Measurements from ENCODE around the gene MRPL4. TPM values are rescaled to one million over a fixed set of nuclear protein-coding genes. Genes with fewer than 3 reads are reported as not detected.

The MRPL4 gene
- total RNA-seq, 6 experiments from 2014 or later = 33.7 to 109 (median 38.2) TPM

- Histone ChIP-seq H3K36me3 (peaks cover 0 to 33% (median 16%) of the 10 kb centered on the region in 4 donors), H3K4me1 (peaks cover 0 to 4% (median 0%) of the 10 kb centered on the region in 4 donors), H3K27ac (no peak overlapping the region), H3K27me3 (no peaks in the 10 kb centered on the region), H3K4me3 (no peak overlapping the region), H3K9me3 (no peaks in the 10 kb centered on the region)
- WGBS (ENCODE audit: insufficient coverage, low coverage, low lambda C conversion rate, missing lambda C conversion rate) = 90% methylated on average over 2 of the region's 2 CpGs
- no peak for ATAC-seq
- no peak for DNase-seq
- intact Hi-C loops (cut with DNase I) = loop anchor here (5.0 to 10.0 kb wide), 2 partner anchors 71 to 137 kb away; no protein-coding TSS in a partner anchor
- TF ChIP-seq POLR2A (IDR thresholded peaks at IDR 0.05) (no peak), CTCF (IDR thresholded peaks at IDR 0.05) (no peak)
These were observed 3.3 kb downstream of the MRPL4 start for GRCh38 chr19:10255358-10255757.

GRCh38 chr19:10256551-10256950 is 4.5 kb downstream of the MRPL4 start:
- no peaks in the 10 kb centered on the region for H3K9me3 ChIP-seq
- H3K36me3 ChIP-seq = peaks cover 0 to 33% (median 16%) of the 10 kb centered on the region in 4 donors
- H3K4me1 ChIP-seq = peaks cover 0 to 11% (median 2%) of the 10 kb centered on the region in 4 donors
- WGBS (ENCODE audit: insufficient coverage, low coverage, low lambda C conversion rate, missing lambda C conversion rate) = 85% methylated on average over 14 of the region's 18 CpGs
- TF ChIP-seq CTCF (IDR thresholded peaks at IDR 0.05) (no peak), POLR2A (IDR thresholded peaks at IDR 0.05) (no peak)
- H3K27ac ChIP-seq = no peak overlapping the region
- intact Hi-C loops (cut with DNase I) = loop anchor here (5.0 to 10.0 kb wide), 2 partner anchors 72 to 136 kb away; no protein-coding TSS in a partner anchor
- no peaks in the 10 kb centered on the region for H3K27me3 ChIP-seq
- H3K4me3 ChIP-seq = no peak overlapping the region
- DNase-seq (no peak), ATAC-seq (no peak)

GRCh38 chr19:10256970-10257615 is 5.1 kb downstream of the MRPL4 start:
- Histone ChIP-seq H3K27me3 (no peaks in the 10 kb centered on the region), H3K36me3 (peaks cover 0 to 33% (median 16%) of the 10 kb centered on the region in 4 donors), H3K27ac (no peak overlapping the region), H3K4me1 (peaks cover 0 to 13% (median 2%) of the 10 kb centered on the region in 4 donors), H3K9me3 (no peaks in the 10 kb centered on the region), H3K4me3 (no peak overlapping the region)
- 28% methylated on average over 6 of the region's 9 CpGs for WGBS (ENCODE audit: insufficient coverage, low coverage, low lambda C conversion rate, missing lambda C conversion rate)
- TF ChIP-seq POLR2A (IDR thresholded peaks at IDR 0.05) (no peak), CTCF (IDR thresholded peaks at IDR 0.05) (no peak)
- ATAC-seq = no peak
- intact Hi-C loops (cut with DNase I) = loop anchor here (5.0 to 10.0 kb wide), 2 partner anchors 72 to 135 kb away; no protein-coding TSS in a partner anchor
- DNase-seq = no peak

- Histone ChIP-seq H3K9me3 (no peaks in the 10 kb centered on the region), H3K4me3 (no peak overlapping the region), H3K4me1 (peaks cover 0 to 13% (median 2%) of the 10 kb centered on the region in 4 donors), H3K36me3 (peaks cover 0 to 33% (median 16%) of the 10 kb centered on the region in 4 donors), H3K27ac (no peak overlapping the region), H3K27me3 (no peaks in the 10 kb centered on the region)
- TF ChIP-seq POLR2A (IDR thresholded peaks at IDR 0.05) = no peak
- TF ChIP-seq CTCF (IDR thresholded peaks at IDR 0.05) = no peak
- DNase-seq (no peak), ATAC-seq (peak in 1 of 4 donors; percentile 3)
- WGBS (ENCODE audit: insufficient coverage, low coverage, low lambda C conversion rate, missing lambda C conversion rate) = 92% methylated on average over 2 of the region's 18 CpGs
- intact Hi-C loops (cut with DNase I) = loop anchor here (5.0 to 10.0 kb wide), 2 partner anchors 73 to 134 kb away; no protein-coding TSS in a partner anchor
These were observed 6.2 kb downstream of the MRPL4 start for GRCh38 chr19:10258080-10258710.
